K562 (cell line): ENCODE results near the gene DMWD. TPM values are rescaled to one million over a fixed set of nuclear protein-coding genes. Genes with fewer than 3 reads are reported as not detected.

Experiments used
- E2F6 ChIP-seq, 2 experiments: IDR thresholded peaks; 2 replicates each; pipeline ENCODE4 v1.6.1; 2011; ENCODE audit warnings: borderline replicate concordance in 1 of 2, control low read depth in 1 of 2, low read depth in 1 of 2, low read length in 1 of 2, mild to moderate bottlenecking in 1 of 2, mixed read lengths in 1 of 2, moderate library complexity in 1 of 2; ENCODE audit not compliant: insufficient read depth in 1 of 2, insufficient read length in 1 of 2, poor library complexity in 1 of 2, severe bottlenecking in 1 of 2; ENCODE audit errors: extremely low read depth in 1 of 2
- ELK1 ChIP-seq: sonication (generic); formaldehyde crosslinking; IDR thresholded peaks from 2 replicates; pipeline ENCODE4 v1.8.1; 2022; ENCODE audit warnings: missing genetic modification reagents
- ETV6 ChIP-seq, 3 experiments: fragments of 150-350 bp in 1 of 3; sonication (generic) in 1 of 3; formaldehyde crosslinking in 1 of 3; IDR thresholded peaks; 2 replicates each; pipeline versions ENCODE4 v1.6.1 to v1.8.0; 2014 to 2022; ENCODE audit warnings: borderline replicate concordance in 2 of 3, low read depth in 2 of 3, antibody characterized with exemption in 1 of 3, low read length in 1 of 3, mild to moderate bottlenecking in 1 of 3, missing genetic modification reagents in 1 of 3
- HEY1 ChIP-seq: fragments of 250-450 bp; sonication (Bioruptor Pico); IDR thresholded peaks from 2 replicates; pipeline ENCODE4 v1.5.0; 2020; ENCODE audit warnings: mild to moderate bottlenecking, moderate library complexity, borderline replicate concordance
- IFI16 ChIP-seq: fragments of 250-450 bp; sonication (Bioruptor Pico); IDR thresholded peaks from 2 replicates; pipeline ENCODE4 v2.1.2; 2022; ENCODE audit warnings: mild to moderate bottlenecking, inconsistent platforms
- MTF1 ChIP-seq: fragments of 250-450 bp; sonication (Bioruptor Pico); IDR thresholded peaks from 2 replicates; pipeline ENCODE4 v1.9.0; 2021; ENCODE audit warnings: moderate library complexity, mild to moderate bottlenecking, inconsistent platforms, borderline replicate concordance
- NCOA6 ChIP-seq: fragments of 450-650 bp; IDR thresholded peaks from 2 replicates; pipeline ENCODE4 v1.6.1; 2017; ENCODE audit warnings: mild to moderate bottlenecking
- POLR3A ChIP-seq: IDR thresholded peaks from 2 replicates; pipeline ENCODE4 v1.6.1; 2011; ENCODE audit warnings: borderline replicate concordance, mild to moderate bottlenecking, moderate library complexity; ENCODE audit not compliant: insufficient read length, insufficient read depth; ENCODE audit errors: extremely low read depth
- RAD51 ChIP-seq: fragments of 450-650 bp; IDR thresholded peaks from 2 replicates; pipeline ENCODE4 v1.7.1; 2016; ENCODE audit warnings: low read depth, mild to moderate bottlenecking, borderline replicate concordance
- RBM22 ChIP-seq: fragments of 200-400 bp; formaldehyde crosslinking; IDR thresholded peaks from 2 replicates; pipeline ENCODE4 v1.6.1; 2018; ENCODE audit warnings: low read length, low read depth; ENCODE audit not compliant: poor library complexity, severe bottlenecking
- STAT6 ChIP-seq: sonication (generic); formaldehyde crosslinking; IDR thresholded peaks from 2 replicates; pipeline ENCODE4 v1.8.1; 2023; ENCODE audit warnings: mild to moderate bottlenecking, missing genetic modification reagents
- UBTF ChIP-seq, 2 experiments: IDR thresholded peaks; 2 replicates each; pipeline ENCODE4 v1.6.1; 2012; ENCODE audit warnings: improper control_type of control experiment in 2 of 2, low read depth in 2 of 2, low read length in 2 of 2, borderline replicate concordance in 1 of 2
- VEZF1 ChIP-seq: fragments of 200-800 bp; sonication (Bioruptor generic); IDR thresholded peaks from 2 replicates; pipeline ENCODE4 v1.6.1; 2017; ENCODE audit warnings: missing genetic modification characterization, missing compliant biosample characterization
- ZBTB43 ChIP-seq: sonication (generic); formaldehyde crosslinking; IDR thresholded peaks from 2 replicates; pipeline ENCODE4 v1.8.0; 2023; ENCODE audit warnings: mild to moderate bottlenecking, missing genetic modification reagents
- polyA plus RNA-seq, 8 experiments: library from polyadenylated mRNA; depleted of rRNA in 4 of 8; stranded (reverse) in 5 of 8; unstranded in 3 of 8; fragments of >200 nt; fragmentation: Nextera tagmentation in 2 of 8; fragmentation: Illumina TruSeq in 1 of 8; extraction: Ambion mirVana in 2 of 8; extraction: Trizol in 1 of 8; gene quantifications; 2 replicates each; pipeline versions ENCODE4 v1.2.1 to v1.2.3, GENCODE V29; 2011 to 2014; ENCODE audit warnings: inconsistent platforms in 1 of 8, missing spikeins in 1 of 8
- total RNA-seq, 7 experiments: library from RNA; depleted of rRNA in 6 of 7; stranded (reverse); fragments of >200 nt in 6 of 7; fragmentation: Illumina TruSeq in 2 of 7; extraction: Trizol in 2 of 7; gene quantifications; 2 replicates each; pipeline versions ENCODE4 v1.2.1 to v1.2.3, GENCODE V29; 2011 to 2021; ENCODE audit warnings: low replicate concordance in 1 of 7

Gene DMWD
- total and polyA plus RNA-seq, 9 of the 15 experiments (the other 6 are each of a cell fraction or from before 2014, with no cell fraction given): 4.7 to 54.6 (median 19.0) TPM

- no peak for TF ChIP-seq ELK1 (CRISPR knock-in tag)
- no peak for TF ChIP-seq POLR3A
- no peak for TF ChIP-seq HEY1
- no peak for TF ChIP-seq NCOA6
- no peak for TF ChIP-seq IFI16 (CRISPR knock-in tag)
- peak; percentile 61; the same call in 1 of the 2 replicates for TF ChIP-seq RAD51
- TF ChIP-seq E2F6 (IDR thresholded peaks at IDR 0.05; ENCODE audit: borderline replicate concordance in 1 of 2, extremely low read depth in 1 of 2, insufficient read depth in 1 of 2, insufficient read length in 1 of 2, low read depth in 1 of 2, low read length in 1 of 2, poor library complexity in 1 of 2, severe bottlenecking in 1 of 2): peak in 1 of 2 experiments; percentile 33
- TF ChIP-seq UBTF (IDR thresholded peaks at IDR 0.05; ENCODE audit: borderline replicate concordance in 1 of 2, low read depth in 2 of 2, low read length in 2 of 2): 0 out of 4 replicates have a peak, but pooled peaks of 1 of the 2 experiments have one; percentile 56
- no peak for TF ChIP-seq MTF1 (CRISPR knock-in tag)
- no peak for TF ChIP-seq ZBTB43 (CRISPR knock-in tag)
- TF ChIP-seq VEZF1: peak; percentile 36; the same call in 1 of the 2 replicates
- no peak for TF ChIP-seq RBM22
- no peak for TF ChIP-seq ETV6 (IDR thresholded peaks at IDR 0.05; ENCODE audit: borderline replicate concordance in 1 of 2, low read depth in 2 of 2, low read length in 1 of 2)
- TF ChIP-seq ETV6 (CRISPR knock-in tag; IDR thresholded peaks at IDR 0.05; ENCODE audit: borderline replicate concordance): no peak
- TF ChIP-seq STAT6 (CRISPR knock-in tag): no peak
These were observed 24.5 kb upstream of the DMWD start (continued) for GRCh38 chr19:45817010-45817724.
